K562 (cell line): ENCODE data around the gene FMNL3. TPM values are rescaled to one million over a fixed set of nuclear protein-coding genes. Genes with fewer than 3 reads are reported as not detected.

Experiments used
- AFF4 ChIP-seq: sonication (generic); formaldehyde crosslinking; IDR thresholded peaks from 2 replicates; pipeline ENCODE4 v1.8.0; 2023; ENCODE audit warnings: mild to moderate bottlenecking, missing genetic modification reagents
- ATF6 ChIP-seq: sonication (generic); formaldehyde crosslinking; IDR thresholded peaks from 2 replicates; pipeline ENCODE4 v1.4.0; 2020; ENCODE audit warnings: mild to moderate bottlenecking, missing genetic modification reagents
- CSDE1 ChIP-seq, 2 experiments: fragments of 450-650 bp; IDR thresholded peaks; 2 replicates each; pipeline ENCODE4 v1.6.1; 2016; ENCODE audit warnings: mild to moderate bottlenecking in 1 of 2
- CXXC5 ChIP-seq: fragments of 250-450 bp; sonication (Bioruptor Pico); IDR thresholded peaks from 2 replicates; pipeline ENCODE4 v1.8.0; 2022; ENCODE audit warnings: inconsistent platforms, mild to moderate bottlenecking, moderate library complexity
- ETV1 ChIP-seq: fragments of 450-650 bp; conservative IDR thresholded peaks from 2 replicates; pipeline ENCODE4 v1.6.1; 2016; ENCODE audit warnings: missing genetic modification characterization, control low read depth, low read depth, missing compliant biosample characterization
- HDAC1 ChIP-seq, 2 experiments: fragments of 450-650 bp; IDR thresholded peaks; 2 replicates each; pipeline ENCODE4 v1.6.1; 2016 to 2017; ENCODE audit warnings: inconsistent platforms in 1 of 2, mild to moderate bottlenecking in 1 of 2, moderate library complexity in 1 of 2
- HDAC2 ChIP-seq: fragments of 450-650 bp; IDR thresholded peaks from 2 replicates; pipeline ENCODE4 v1.6.1; 2016; ENCODE audit warnings: mild to moderate bottlenecking
- HES1 ChIP-seq: fragments of 450-650 bp; IDR thresholded peaks from 2 replicates; pipeline ENCODE4 v1.6.1; 2016; ENCODE audit warnings: low read depth, mild to moderate bottlenecking, moderate library complexity
- LEF1 ChIP-seq: fragments of 450-650 bp; IDR thresholded peaks from 2 replicates; pipeline ENCODE4 v1.6.1; 2016; ENCODE audit warnings: mild to moderate bottlenecking
- MAX ChIP-seq: sonication (generic); formaldehyde crosslinking; IDR thresholded peaks from 2 replicates; pipeline ENCODE4 v1.9.0; 2022; ENCODE audit warnings: mild to moderate bottlenecking, missing genetic modification reagents
- RBM25 ChIP-seq: fragments of 200-400 bp; formaldehyde crosslinking; IDR thresholded peaks from 2 replicates; pipeline ENCODE4 v1.6.1; 2018; ENCODE audit warnings: low read length, low read depth, moderate library complexity; ENCODE audit not compliant: severe bottlenecking
- ZNF280A ChIP-seq: fragments of 450-650 bp; IDR thresholded peaks from 2 replicates; pipeline ENCODE4 v1.6.1; 2018; ENCODE audit warnings: mild to moderate bottlenecking, low read depth; ENCODE audit not compliant: partially characterized antibody
- ZNF592 ChIP-seq: fragments of 450-650 bp; IDR thresholded peaks from 2 replicates; pipeline ENCODE4 v1.6.1; 2017; ENCODE audit warnings: antibody characterized with exemption, mild to moderate bottlenecking
- ZNF696 ChIP-seq: fragments of 250-450 bp; sonication (Bioruptor Pico); conservative IDR thresholded peaks from 2 replicates; pipeline ENCODE4 v1.4.0; 2020; ENCODE audit warnings: mild to moderate bottlenecking, moderate library complexity
- polyA plus RNA-seq, 8 experiments: library from polyadenylated mRNA; depleted of rRNA in 4 of 8; stranded (reverse) in 5 of 8; unstranded in 3 of 8; fragments of >200 nt; fragmentation: Nextera tagmentation in 2 of 8; fragmentation: Illumina TruSeq in 1 of 8; extraction: Ambion mirVana in 2 of 8; extraction: Trizol in 1 of 8; gene quantifications; 2 replicates each; pipeline versions ENCODE4 v1.2.1 to v1.2.3, GENCODE V29; 2011 to 2014; ENCODE audit warnings: inconsistent platforms in 1 of 8, missing spikeins in 1 of 8
- total RNA-seq, 7 experiments: library from RNA; depleted of rRNA in 6 of 7; stranded (reverse); fragments of >200 nt in 6 of 7; fragmentation: Illumina TruSeq in 2 of 7; extraction: Trizol in 2 of 7; gene quantifications; 2 replicates each; pipeline versions ENCODE4 v1.2.1 to v1.2.3, GENCODE V29; 2011 to 2021; ENCODE audit warnings: low replicate concordance in 1 of 7

FMNL3 gene
- total and polyA plus RNA-seq, 9 of the 15 experiments (the other 6 are each of a cell fraction or from before 2014, with no cell fraction given) = 0.49 to 14.4 (median 6.8) TPM

GRCh38 chr12:49622501-49623141 lies 84.6 kb downstream of the FMNL3 start (continued):
- TF ChIP-seq HDAC2 (0 out of 2 replicates have a peak, but pooled peaks have one; percentile 69), LEF1 (0 out of 2 replicates have a peak, but pooled peaks have one; percentile 23), ATF6 (peak; percentile 68; the same call in 1 of the 2 replicates), AFF4 (no peak), CSDE1 (IDR thresholded peaks at IDR 0.05) (no peak), MAX (CRISPR knock-in tag) (peak; percentile 82), HES1 (0 out of 2 replicates have a peak, but pooled peaks have one; percentile 32), HDAC1 (IDR thresholded peaks at IDR 0.05) (peak in 1 of 2 experiments; percentile 72; a peak in 2 of 4 replicates), RBM25 (no peak), ZNF280A (no peak), CXXC5 (CRISPR knock-in tag) (no peak), ZNF592 (peak; percentile 37; the same call in 1 of the 2 replicates), ETV1 (tag) (no peak), ZNF696 (CRISPR knock-in tag) (no peak)
